Spleen (tissue), 11 donors: Measurements from ENCODE around the gene IGLL5. TPM values are rescaled to one million over a fixed set of nuclear protein-coding genes. Genes with fewer than 3 reads are reported as not detected.

Experiments used
- DNase-seq: peaks from one replicate; pipeline ENCODE4 v3.0.0-alpha.2; 2020
- H3K27ac ChIP-seq, 8 donors: fragments of 200-600 bp; sonication (generic) in 7 of 8; 1 replicate in 4 of 8; 2 replicates in 4 of 8; pipeline versions ENCODE4 v1.5.0 to v1.8.0; 2016 to 2021; ENCODE audit warnings: inconsistent platforms in 4 of 8, mild to moderate bottlenecking in 4 of 8, moderate library complexity in 1 of 8
- H3K27me3 ChIP-seq, 7 donors: fragments of 200-600 bp; sonication (generic) in 6 of 7; replicated peaks in 1 of 7; 1 replicate in 4 of 7; 2 replicates in 3 of 7; pipeline versions ENCODE4 v1.5.0 to v1.8.0; 2016 to 2021; ENCODE audit warnings: inconsistent platforms in 3 of 7, mild to moderate bottlenecking in 1 of 7
- H3K36me3 ChIP-seq, 6 donors: fragments of 200-600 bp; sonication (generic) in 5 of 6; 1 replicate in 4 of 6; 2 replicates in 2 of 6; pipeline versions ENCODE4 v1.5.0 to v1.8.0; 2016 to 2021; ENCODE audit warnings: inconsistent platforms in 2 of 6
- H3K4me1 ChIP-seq, 6 donors: fragments of 200-600 bp; sonication (generic) in 5 of 6; 1 replicate in 3 of 6; 2 replicates in 3 of 6; pipeline versions ENCODE4 v1.5.0 to v1.8.0; 2016 to 2021; ENCODE audit warnings: inconsistent platforms in 3 of 6
- H3K4me3 ChIP-seq, 8 donors: fragments of 200-600 bp; sonication (generic) in 7 of 8; 1 replicate in 4 of 8; 2 replicates in 4 of 8; pipeline versions ENCODE4 v1.5.0 to v1.8.0; 2016 to 2021; ENCODE audit warnings: inconsistent platforms in 4 of 8, mild to moderate bottlenecking in 4 of 8, moderate library complexity in 2 of 8
- H3K9me3 ChIP-seq, 8 donors: fragments of 200-600 bp; sonication (generic) in 7 of 8; 1 replicate in 4 of 8; 2 replicates in 4 of 8; pipeline versions ENCODE4 v1.5.0 to v1.8.0; 2016 to 2021; ENCODE audit warnings: inconsistent platforms in 4 of 8
- CTCF ChIP-seq, 11 experiments: fragments of 200-600 bp in 7 of 11; fragments of 450-650 bp in 4 of 11; sonication (generic) in 4 of 11; IDR thresholded peaks in 8 of 11; conservative IDR thresholded peaks in 3 of 11; 1 replicate in 7 of 11; 2 replicates in 4 of 11; pipeline versions ENCODE4 v1.4.0 to v1.8.0; 2016 to 2021; ENCODE audit warnings: antibody characterized with exemption in 11 of 11, inconsistent platforms in 4 of 11, mild to moderate bottlenecking in 1 of 11
- POLR2A ChIP-seq, 3 donors: fragments of 450-650 bp; IDR thresholded peaks; one replicate each; pipeline ENCODE4 v1.5.1; 2017; ENCODE audit warnings: antibody characterized with exemption in 3 of 3, mild to moderate bottlenecking in 1 of 3
- POLR2AphosphoS5 ChIP-seq, 3 donors: sonication (generic); formaldehyde crosslinking; IDR thresholded peaks; one replicate each; pipeline ENCODE4 v1.5.1; 2017; ENCODE audit warnings: antibody characterized with exemption in 3 of 3
- WGBS, 5 donors: extraction: QIAGEN DNeasy Blood & Tissue Kit in 3 of 5; methylation state at CpG; one replicate each; pipeline versions ENCODE4 v1.1.5 to v1.1.7; 2013 to 2018; 5-methylcytosine and 5-hydroxymethylcytosine counted together
- intact Hi-C: fragments of 100-400 bp; cut with DNase I; formaldehyde crosslinking; loops from one replicate; pipeline ENCODE4 v1.15.0; 2023; ENCODE audit warnings: low total_unique reads
- polyA plus RNA-seq, 3 donors: library from polyadenylated mRNA; stranded (reverse); fragments of 200-250 nt; gene quantifications; one replicate each; pipeline ENCODE4 v1.2.1, GENCODE V29; 2013
- total RNA-seq, 7 donors: library from RNA; depleted of rRNA in 3 of 7; stranded (reverse); fragments of >200 nt in 3 of 7; fragmentation: NEBNext Ultra II Directional in 4 of 7; extraction: Animal tissue kit (Norgen Biotek cat#: 25700) in 4 of 7; gene quantifications; one replicate each; pipeline versions ENCODE4 v1.1.0 to v1.2.1, GENCODE V29; 2016 to 2021
- donor health status: healthy with polysubstance abuse.
- donor health status: DM: no; HTN: no; CAD: no; lungs with moderate emphysema.
- donor health status: DM: no; HTN: no; CAD: no.
- donor health status: Bipolar disorder and iron deficiency.
- donor health status: healthy.
- donor health status: DM: no; HTN: no; CAD: no.
- donor health status: DM: yes; HTN: yes; CAD: no.

Gene IGLL5
- total and polyA plus RNA-seq, 10 donors, result 55.9 to 720 (median 127) TPM

- Histone ChIP-seq H3K27me3 (peaks cover 0 to 20% (median 0%) of the 10 kb centered on the region in 7 donors), H3K9me3 (no peaks in the 10 kb centered on the region), H3K36me3 (no peaks in the 10 kb centered on the region), H3K4me1 (peaks cover 0 to 17% (median 0%) of the 10 kb centered on the region in 6 donors), H3K4me3 (no peak overlapping the region), H3K27ac (no peak overlapping the region)
- DNase-seq, result no peak
- intact Hi-C loops, result no loop called here
- WGBS, 5 donors, result 66 to 82% (median 76%) methylated on average over 5 of the region's 5 CpGs
- TF ChIP-seq POLR2A (IDR thresholded peaks at IDR 0.05) (no peak), CTCF (IDR thresholded peaks at IDR 0.05 in 8 of 11, conservative IDR thresholded peaks at IDR 0.05 in 3 of 11) (no peak), POLR2AphosphoS5 (IDR thresholded peaks at IDR 0.05) (no peak)
Observed at GRCh38 chr22:22856885-22857606, 30.6 kb upstream of the IGLL5 start.

- peaks cover 0 to 20% (median 0%) of the 10 kb centered on the region in 7 donors for H3K27me3 ChIP-seq
- no peak overlapping the region for H3K27ac ChIP-seq
- no peak overlapping the region for H3K4me3 ChIP-seq
- 75 to 86% (median 81%) methylated on average over 9 of the region's 9 CpGs for WGBS, 5 donors
- H3K9me3 ChIP-seq, result no peaks in the 10 kb centered on the region
- no peak for TF ChIP-seq POLR2AphosphoS5 (IDR thresholded peaks at IDR 0.05)
- TF ChIP-seq POLR2A (IDR thresholded peaks at IDR 0.05), result no peak
- TF ChIP-seq CTCF (IDR thresholded peaks at IDR 0.05 in 8 of 11, conservative IDR thresholded peaks at IDR 0.05 in 3 of 11), result no peak
- H3K36me3 ChIP-seq, result no peaks in the 10 kb centered on the region
- peaks cover 0 to 17% (median 0%) of the 10 kb centered on the region in 6 donors for H3K4me1 ChIP-seq
- DNase-seq, result no peak
- intact Hi-C loops, result no loop called here
Observed at GRCh38 chr22:22857607-22858558, 29.7 kb upstream of the IGLL5 start.

- H3K27me3 ChIP-seq, result peaks cover 0 to 19% (median 0%) of the 10 kb centered on the region in 7 donors
- no peak overlapping the region for H3K27ac ChIP-seq
- no peak for DNase-seq
- no peaks in the 10 kb centered on the region for H3K36me3 ChIP-seq
- H3K4me1 ChIP-seq, result peaks cover 0 to 17% (median 0%) of the 10 kb centered on the region in 6 donors
- no peak for TF ChIP-seq CTCF (IDR thresholded peaks at IDR 0.05 in 8 of 11, conservative IDR thresholded peaks at IDR 0.05 in 3 of 11)
- TF ChIP-seq POLR2A (IDR thresholded peaks at IDR 0.05), result no peak
- TF ChIP-seq POLR2AphosphoS5 (IDR thresholded peaks at IDR 0.05), result no peak
- no peak overlapping the region for H3K4me3 ChIP-seq
- intact Hi-C loops, result no loop called here
- no peaks in the 10 kb centered on the region for H3K9me3 ChIP-seq
- 66 to 77% (median 71%) methylated on average over 2 of the region's 2 CpGs for WGBS, 5 donors
Observed at GRCh38 chr22:22858559-22858937, 29.1 kb upstream of the IGLL5 start.

GRCh38 chr22:22863001-22863400 lies 24.6 kb upstream of the IGLL5 start:
- TF ChIP-seq POLR2AphosphoS5 (IDR thresholded peaks at IDR 0.05) (no peak), POLR2A (IDR thresholded peaks at IDR 0.05) (no peak), CTCF (IDR thresholded peaks at IDR 0.05 in 8 of 11, conservative IDR thresholded peaks at IDR 0.05 in 3 of 11) (no peak)
- no peak for DNase-seq
- H3K36me3 ChIP-seq, result no peaks in the 10 kb centered on the region
- H3K4me3 ChIP-seq, result no peak overlapping the region
- H3K4me1 ChIP-seq, result peaks cover 8 to 28% (median 19%) of the 10 kb centered on the region in 6 donors
- H3K9me3 ChIP-seq, result no peaks in the 10 kb centered on the region
- intact Hi-C loops, result no loop called here
- H3K27ac ChIP-seq, result no peak overlapping the region
- 78 to 91% (median 90%) methylated on average over 2 of the region's 2 CpGs for WGBS, 5 donors
- H3K27me3 ChIP-seq, result peaks cover 0 to 2% (median 0%) of the 10 kb centered on the region in 7 donors
